Thymus (tissue), 11 donors: ENCODE data around the gene C19orf18. TPM values are rescaled to one million over a fixed set of nuclear protein-coding genes. Genes with fewer than 3 reads are reported as not detected.

Experiments used
- DNase-seq, 9 donors: peaks; one replicate each; pipeline ENCODE4 v3.0.0-alpha.2; 2013; ENCODE audit warnings: low spot score in 9 of 9, low read depth in 6 of 9, missing footprints in 1 of 9
- H3K27ac ChIP-seq, 2 donors: one replicate each; pipeline ENCODE4 v1.5.1; 2013; ENCODE audit warnings: control low read depth in 1 of 2, low read depth in 1 of 2, low read length in 1 of 2, mild to moderate bottlenecking in 1 of 2, moderate library complexity in 1 of 2
- H3K27me3 ChIP-seq, 2 donors: one replicate each; pipeline ENCODE4 v1.5.1; 2013; ENCODE audit warnings: low read length in 1 of 2; ENCODE audit not compliant: control insufficient read depth in 2 of 2, insufficient read depth in 1 of 2
- H3K36me3 ChIP-seq, 2 donors: one replicate each; pipeline ENCODE4 v1.5.1; 2013; ENCODE audit warnings: low read length in 1 of 2, mild to moderate bottlenecking in 1 of 2, moderate library complexity in 1 of 2; ENCODE audit not compliant: control insufficient read depth in 2 of 2, insufficient read depth in 2 of 2
- H3K4me1 ChIP-seq, 2 donors: one replicate each; pipeline ENCODE4 v1.5.1; 2013; ENCODE audit warnings: low read length in 2 of 2; ENCODE audit not compliant: control insufficient read depth in 2 of 2, insufficient read depth in 2 of 2
- H3K4me3 ChIP-seq, 2 donors: one replicate each; pipeline ENCODE4 v1.5.1; 2013; ENCODE audit warnings: low read length in 2 of 2, control low read depth in 1 of 2, mild to moderate bottlenecking in 1 of 2
- H3K9me3 ChIP-seq, 2 donors: one replicate each; pipeline ENCODE4 v1.5.1; 2013; ENCODE audit warnings: low read length in 1 of 2, mild to moderate bottlenecking in 1 of 2; ENCODE audit not compliant: control insufficient read depth in 2 of 2, insufficient read depth in 1 of 2
- whole genome bisulfite sequencing: extraction: QIAGEN DNeasy Blood & Tissue Kit; methylation state at CpG from one replicate; pipeline ENCODE4 v1.1.7; 2013; 5-methylcytosine and 5-hydroxymethylcytosine counted together
- polyA plus RNA-seq: library from polyadenylated mRNA; stranded (reverse); fragments of 200-250 nt; gene quantifications from one replicate; pipeline ENCODE4 v1.2.3, GENCODE V29; 2013
- total RNA-seq: library from RNA; stranded (reverse); fragments of 120-200 nt; gene quantifications from one replicate; pipeline ENCODE4 v1.2.4, GENCODE V29; 2013
- donor health status: healthy.

C19orf18 gene
- total and polyA plus RNA-seq, 2 donors: 0.47 to 7.7 TPM

DNA sequence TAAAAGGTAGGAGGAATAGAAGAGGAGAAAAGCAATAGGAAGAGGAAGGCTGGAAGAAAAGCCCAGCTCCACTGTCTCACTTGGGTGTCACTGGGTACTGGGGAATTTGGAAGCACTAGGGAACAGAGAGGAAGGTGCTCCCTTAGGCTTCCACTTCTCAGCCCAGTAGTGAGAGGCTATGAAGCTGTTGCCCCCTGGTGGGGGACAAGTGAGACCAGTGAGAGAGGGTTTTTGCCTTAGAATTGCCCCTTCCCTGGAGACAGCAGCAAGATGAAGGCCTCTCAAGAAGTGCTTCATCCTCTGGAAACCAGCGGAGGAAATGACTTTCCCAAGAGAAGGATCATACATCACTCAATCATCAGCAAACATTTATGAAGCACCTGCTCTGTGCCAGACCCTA is 33.0 kb upstream of the C19orf18 start:
- Histone ChIP-seq H3K36me3 (peaks cover 19 to 20% of the 10 kb centered on the region in 2 donors), H3K9me3 (peaks cover 18 to 55% of the 10 kb centered on the region in 2 donors), H3K27me3 (peaks cover 0 to 10% of the 10 kb centered on the region in 2 donors), H3K4me1 (peaks cover 3 to 12% of the 10 kb centered on the region in 2 donors), H3K4me3 (no peak overlapping the region), H3K27ac (no peak overlapping the region)
- WGBS: 94% methylated on average over 1 of the region's 1 CpG
- DNase-seq: no peak

- Histone ChIP-seq H3K4me1 (peaks cover 10 to 18% of the 10 kb centered on the region in 2 donors), H3K27ac (peak overlapping the region; percentile 69 to 86), H3K9me3 (peaks cover 24 to 51% of the 10 kb centered on the region in 2 donors), H3K27me3 (no peaks in the 10 kb centered on the region), H3K36me3 (peaks cover 40 to 44% of the 10 kb centered on the region in 2 donors), H3K4me3 (peak overlapping the region; percentile 71 to 87)
- no peak for DNase-seq
- WGBS: 33% methylated on average over 31 of the region's 31 CpGs
These were observed 29.0 kb upstream of the C19orf18 start for GRCh38 chr19:58003174-58003828.

GRCh38 chr19:58002384-58003173 is 28.2 kb upstream of the C19orf18 start, which contains the start of gene ZNF606:
Gene ZNF606, minus strand, starts transcription at chr19:58002820. Its CDS starts 1,501 bp downstream, at chr19:58001319.
- Histone ChIP-seq H3K36me3 (peaks cover 44 to 49% of the 10 kb centered on the region in 2 donors), H3K27ac (peak within 1 kb of the TSS; percentile 86 to 89), H3K27me3 (no peaks in the 10 kb centered on the region), H3K4me3 (peak within 1 kb of the TSS; percentile 71 to 87), H3K9me3 (peaks cover 24 to 51% of the 10 kb centered on the region in 2 donors), H3K4me1 (peaks cover 10 to 18% of the 10 kb centered on the region in 2 donors)
- WGBS: under 1% methylated on average over 91 of the region's 91 CpGs
- peak; percentile 59 to 93 (median 83) for DNase-seq

GRCh38 chr19:58001895-58002369 is 27.6 kb upstream of the C19orf18 start:
- Histone ChIP-seq H3K4me3 (peak overlapping the region; percentile 71 to 87), H3K4me1 (peaks cover 10 to 18% of the 10 kb centered on the region in 2 donors), H3K9me3 (peaks cover 22 to 48% of the 10 kb centered on the region in 2 donors), H3K36me3 (peaks cover 45 to 46% of the 10 kb centered on the region in 2 donors), H3K27me3 (no peaks in the 10 kb centered on the region), H3K27ac (peak overlapping the region; percentile 86 to 89)
- 4% methylated on average over 23 of the region's 23 CpGs for WGBS
- DNase-seq: peak in 3 of 9 donors; percentile 21 to 44 (median 29)

- Histone ChIP-seq H3K27ac (no peak overlapping the region), H3K4me1 (peaks cover 10 to 18% of the 10 kb centered on the region in 2 donors), H3K4me3 (no peak overlapping the region), H3K36me3 (peaks cover 40 to 41% of the 10 kb centered on the region in 2 donors), H3K9me3 (peaks cover 19 to 51% of the 10 kb centered on the region in 2 donors), H3K27me3 (no peaks in the 10 kb centered on the region)
- no peak for DNase-seq
- WGBS: 98% methylated on average over 4 of the region's 4 CpGs
These were observed 26.3 kb upstream of the C19orf18 start for GRCh38 chr19:58000677-58001076.

DNA sequence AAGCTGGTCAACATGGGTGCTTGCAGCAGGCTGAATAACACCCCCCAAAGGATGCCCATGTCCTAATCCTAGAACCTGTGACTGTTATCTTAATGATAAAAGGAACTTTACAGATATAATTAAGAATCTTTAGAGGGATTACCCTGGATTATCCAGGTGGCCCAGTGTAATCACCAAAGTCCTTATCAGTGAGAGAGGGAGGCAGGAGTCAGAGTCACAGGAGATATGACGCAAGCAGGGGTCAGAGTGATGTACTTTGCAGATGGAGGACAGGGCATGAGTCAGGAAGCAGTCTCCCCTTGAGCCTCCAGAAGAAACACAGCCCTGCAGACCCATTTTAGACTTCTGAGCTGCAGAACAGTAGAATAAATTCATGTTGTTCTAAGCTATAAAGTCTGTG is 18.5 kb upstream of the C19orf18 start:
- Histone ChIP-seq H3K4me1 (no peaks in the 10 kb centered on the region), H3K4me3 (no peak overlapping the region), H3K9me3 (peaks cover 21 to 63% of the 10 kb centered on the region in 2 donors), H3K27me3 (no peaks in the 10 kb centered on the region), H3K36me3 (peaks cover 30 to 35% of the 10 kb centered on the region in 2 donors), H3K27ac (no peak overlapping the region)
- DNase-seq: no peak
- WGBS: 100% methylated on average over 1 of the region's 1 CpG

GRCh38 chr19:57978586-57979289 is 4.4 kb upstream of the C19orf18 start:
- H3K36me3 ChIP-seq: peaks cover 46 to 47% of the 10 kb centered on the region in 2 donors
- no peaks in the 10 kb centered on the region for H3K4me1 ChIP-seq
- WGBS: 98% methylated on average over 3 of the region's 3 CpGs
- peak in 1 of 9 donors; percentile 20 for DNase-seq
- peaks cover 36 to 50% of the 10 kb centered on the region in 2 donors for H3K9me3 ChIP-seq
- H3K27ac ChIP-seq: no peak overlapping the region
- H3K27me3 ChIP-seq: no peaks in the 10 kb centered on the region
- no peak overlapping the region for H3K4me3 ChIP-seq

GRCh38 chr19:57964761-57965160 is 9.6 kb downstream of the C19orf18 start:
- Histone ChIP-seq H3K27ac (no peak overlapping the region), H3K9me3 (peaks cover 5 to 43% of the 10 kb centered on the region in 2 donors), H3K4me1 (no peaks in the 10 kb centered on the region), H3K4me3 (no peak overlapping the region), H3K27me3 (no peaks in the 10 kb centered on the region), H3K36me3 (no peaks in the 10 kb centered on the region)
- WGBS: 82% methylated on average over 8 of the region's 8 CpGs
- DNase-seq: no peak
